GM12875 (cell line): ENCODE results near the gene DDAH2.

Source experiments
- H3K4me3 ChIP-seq: one replicate; pipeline ENCODE4 v1.5.1; 2011; ENCODE audit warnings: low read depth, low read length, control low read depth
- TF ChIP-seq, protein P1 (sequence below): IDR thresholded peaks from 2 replicates; pipeline ENCODE4 v1.5.1; 2011; ENCODE audit warnings: low read depth, mild to moderate bottlenecking, control low read depth, inconsistent platforms, low read length, moderate library complexity, borderline replicate concordance; ENCODE audit not compliant: insufficient read depth

DDAH2 gene

GRCh38 chr6:31691564-31692108 is 37.5 kb downstream of the DDAH2 start:
- TF ChIP-seq, protein P1, sequence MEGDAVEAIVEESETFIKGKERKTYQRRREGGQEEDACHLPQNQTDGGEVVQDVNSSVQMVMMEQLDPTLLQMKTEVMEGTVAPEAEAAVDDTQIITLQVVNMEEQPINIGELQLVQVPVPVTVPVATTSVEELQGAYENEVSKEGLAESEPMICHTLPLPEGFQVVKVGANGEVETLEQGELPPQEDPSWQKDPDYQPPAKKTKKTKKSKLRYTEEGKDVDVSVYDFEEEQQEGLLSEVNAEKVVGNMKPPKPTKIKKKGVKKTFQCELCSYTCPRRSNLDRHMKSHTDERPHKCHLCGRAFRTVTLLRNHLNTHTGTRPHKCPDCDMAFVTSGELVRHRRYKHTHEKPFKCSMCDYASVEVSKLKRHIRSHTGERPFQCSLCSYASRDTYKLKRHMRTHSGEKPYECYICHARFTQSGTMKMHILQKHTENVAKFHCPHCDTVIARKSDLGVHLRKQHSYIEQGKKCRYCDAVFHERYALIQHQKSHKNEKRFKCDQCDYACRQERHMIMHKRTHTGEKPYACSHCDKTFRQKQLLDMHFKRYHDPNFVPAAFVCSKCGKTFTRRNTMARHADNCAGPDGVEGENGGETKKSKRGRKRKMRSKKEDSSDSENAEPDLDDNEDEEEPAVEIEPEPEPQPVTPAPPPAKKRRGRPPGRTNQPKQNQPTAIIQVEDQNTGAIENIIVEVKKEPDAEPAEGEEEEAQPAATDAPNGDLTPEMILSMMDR: no peak
- H3K4me3 ChIP-seq: no peak overlapping the region

- TF ChIP-seq, protein P1: no peak
- H3K4me3 ChIP-seq: no peak overlapping the region
Measured at GRCh38 chr6:31691078-31691463, 38.0 kb downstream of the DDAH2 start.

GRCh38 chr6:31690231-31691077 is 38.6 kb downstream of the DDAH2 start:
- TF ChIP-seq, protein P1: no peak
- H3K4me3 ChIP-seq: no peak overlapping the region

DNA sequence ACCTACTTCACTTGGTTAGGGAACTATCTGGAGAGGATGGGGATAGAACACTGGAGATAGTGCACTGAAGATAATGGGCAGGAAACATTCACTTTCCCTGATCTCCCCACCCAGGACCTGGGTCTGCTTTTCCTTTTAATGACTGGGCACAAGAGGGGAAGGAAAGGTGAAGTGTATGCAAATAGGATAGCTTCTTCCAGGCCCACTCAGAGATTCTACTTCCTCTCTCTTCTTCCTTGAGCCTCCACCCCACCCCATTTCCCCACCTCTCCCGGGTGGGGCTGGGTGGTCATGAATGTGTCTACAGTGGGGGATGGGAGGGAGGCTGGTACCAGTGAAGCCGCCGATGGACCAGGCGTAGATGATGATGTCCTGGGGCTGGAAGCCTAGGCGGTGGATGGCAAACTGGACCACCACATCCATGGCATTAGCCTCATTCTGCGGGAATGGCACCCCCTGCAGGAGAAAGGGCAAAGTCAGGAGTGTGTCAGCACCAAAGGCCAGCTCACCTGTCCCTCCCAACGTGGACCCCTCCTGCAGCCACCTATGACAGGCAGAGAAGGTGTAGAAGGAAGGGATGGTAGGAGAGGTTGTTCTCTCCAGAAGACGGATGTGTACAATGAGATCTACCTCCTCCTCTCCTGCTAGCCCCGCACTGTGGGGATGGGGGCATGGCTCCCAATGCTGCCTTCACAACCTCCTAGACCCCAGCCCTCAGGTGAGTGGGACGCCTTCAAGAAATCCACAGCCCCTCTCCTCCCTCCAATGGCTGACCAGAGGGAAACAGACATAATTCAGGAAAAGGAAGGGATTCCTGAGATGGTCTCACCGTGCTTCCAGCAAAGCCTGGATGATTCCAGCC is 39.6 kb downstream of the DDAH2 start:
- H3K4me3 ChIP-seq: no peak overlapping the region
- TF ChIP-seq, protein P1: peak; percentile 49; the same call in 1 of the 2 replicates

DNA sequence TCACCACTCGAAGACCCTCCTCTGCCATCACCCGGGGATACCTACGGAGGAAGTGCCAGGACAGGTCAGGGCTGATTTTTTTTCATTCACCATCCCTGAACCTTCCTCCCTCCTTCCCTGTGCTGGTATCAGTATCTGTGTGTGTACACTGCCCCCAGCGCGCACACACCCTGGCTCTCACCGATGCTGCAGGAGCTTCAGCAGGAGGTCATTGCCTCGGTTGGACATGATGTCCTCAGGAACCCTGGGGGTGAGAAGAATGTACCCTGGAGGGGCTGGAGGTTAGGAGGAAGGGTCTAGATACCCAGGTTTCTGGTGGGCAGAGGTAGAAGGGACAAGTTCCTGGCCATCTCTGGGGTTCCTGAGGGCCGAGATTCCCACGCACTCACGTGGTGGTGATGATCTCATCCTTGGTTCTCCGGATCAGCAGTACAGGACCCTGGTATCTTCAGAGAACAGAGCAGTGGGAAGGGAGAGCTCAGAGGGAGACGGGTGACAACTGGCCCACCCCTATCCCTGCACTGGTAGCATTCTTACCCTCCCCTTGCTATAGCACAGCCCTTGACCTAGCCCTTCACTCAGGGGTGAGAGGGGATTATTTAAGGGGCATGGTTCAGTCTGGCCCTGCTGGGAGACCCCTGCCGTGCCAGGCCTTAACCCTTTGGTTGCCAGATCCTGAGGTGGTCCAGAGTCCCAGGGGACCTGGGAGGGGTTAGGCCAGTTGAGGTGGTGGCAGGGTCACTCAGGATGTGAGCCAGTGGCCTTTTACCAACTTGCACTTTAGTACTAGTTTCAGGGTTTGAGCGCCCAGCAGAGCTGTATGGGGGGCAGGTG is 41.0 kb downstream of the DDAH2 start:
- H3K4me3 ChIP-seq: no peak overlapping the region
- TF ChIP-seq, protein P1: no peak

- TF ChIP-seq, protein P1: no peak
- no peak overlapping the region for H3K4me3 ChIP-seq
Measured at GRCh38 chr6:31687321-31687720, 41.8 kb downstream of the DDAH2 start.
